ENCODE measurements around the gene PPHLN1. TPM values are rescaled to one million over a fixed set of nuclear protein-coding genes. Genes with fewer than 3 reads are reported as not detected.
"Not testable (repeated sequence)": the region's sequence is repeated elsewhere in the genome, so short reads cannot be mapped to it uniquely, and the experiment has no call there.

PPHLN1 gene
- total and polyA plus RNA-seq, 2 donors (not counting 1 experiment from before 2014, with no cell fraction given), result 47.6 to 91.4 TPM

GRCh38 chr12:42325326-42325652, 678 bp upstream of the PPHLN1 start:
- Histone ChIP-seq H3K4me3 (replicated peaks in 1 of 4; ENCODE audit: control extremely low read depth in 1 of 4, insufficient read depth in 1 of 4, low read depth in 3 of 4, low read length in 4 of 4) (peak overlapping the region; percentile 86 to 98 (median 94)), H3K9ac (ENCODE audit: insufficient read depth, low read length) (peak overlapping the region; percentile 86), H3K4me2 (ENCODE audit: extremely low read depth, insufficient read depth, low read length) (peak overlapping the region; percentile 86), H3K27ac (ENCODE audit: insufficient read depth, low read length) (peak overlapping the region; percentile 83), H2AFZ (ENCODE audit: low read length) (peak overlapping the region; percentile 90), H3K27me3 (ENCODE audit: control insufficient read depth, insufficient read depth, low read length) (no peaks in the 10 kb centered on the region), H3K4me1 (ENCODE audit: control insufficient read depth, extremely low read depth, insufficient read depth, low read length) (peaks cover 5% of the 10 kb centered on the region), H4K20me1 (ENCODE audit: control insufficient read depth, extremely low read depth, insufficient read depth, low read length) (no peaks in the 10 kb centered on the region), H3K9me3 (ENCODE audit: control insufficient read depth, insufficient read depth, low read depth, low read length) (no peaks in the 10 kb centered on the region), H3K79me2 (ENCODE audit: control insufficient read depth, insufficient read depth, low read length) (peaks cover 44% of the 10 kb centered on the region), H3K36me3 (ENCODE audit: control insufficient read depth, insufficient read depth, low read length) (no peaks in the 10 kb centered on the region)
- no peak for DNase-seq (ENCODE audit: low read depth in 2 of 2)
- TF ChIP-seq CTCF (conservative IDR thresholded peaks at IDR 0.05 in 1 of 2, IDR thresholded peaks at IDR 0.05 in 1 of 2; ENCODE audit: low read depth in 1 of 2, low read length in 2 of 2) (no peak), EZH2 (IDR thresholded peaks at IDR 0.05; ENCODE audit: low read length, missing control alignments) (no peak)

- H3K36me3 ChIP-seq (ENCODE audit: control insufficient read depth, insufficient read depth, low read length), result no peaks in the 10 kb centered on the region
- no peaks in the 10 kb centered on the region for H3K27me3 ChIP-seq (ENCODE audit: control insufficient read depth, insufficient read depth, low read length)
- peak overlapping the region; percentile 99 for H3K4me2 ChIP-seq (ENCODE audit: extremely low read depth, insufficient read depth, low read length)
- DNase-seq (ENCODE audit: low read depth in 2 of 2), result peak; percentile 32 to 84
- peaks cover 55% of the 10 kb centered on the region for H3K79me2 ChIP-seq (ENCODE audit: control insufficient read depth, insufficient read depth, low read length)
- no peaks in the 10 kb centered on the region for H4K20me1 ChIP-seq (ENCODE audit: control insufficient read depth, extremely low read depth, insufficient read depth, low read length)
- H3K4me3 ChIP-seq (replicated peaks in 1 of 4; ENCODE audit: control extremely low read depth in 1 of 4, insufficient read depth in 1 of 4, low read depth in 3 of 4, low read length in 4 of 4), result peak overlapping the region; percentile 86 to 98 (median 94)
- peak overlapping the region; percentile 94 for H2AFZ ChIP-seq (ENCODE audit: low read length)
- H3K4me1 ChIP-seq (ENCODE audit: control insufficient read depth, extremely low read depth, insufficient read depth, low read length), result peaks cover 5% of the 10 kb centered on the region
- H3K9ac ChIP-seq (ENCODE audit: insufficient read depth, low read length), result peak overlapping the region; percentile 86
- no peaks in the 10 kb centered on the region for H3K9me3 ChIP-seq (ENCODE audit: control insufficient read depth, insufficient read depth, low read depth, low read length)
- H3K27ac ChIP-seq (ENCODE audit: insufficient read depth, low read length), result peak overlapping the region; percentile 83
- TF ChIP-seq EZH2 (IDR thresholded peaks at IDR 0.05; ENCODE audit: low read length, missing control alignments), result no peak
- no peak for TF ChIP-seq CTCF (conservative IDR thresholded peaks at IDR 0.05 in 1 of 2, IDR thresholded peaks at IDR 0.05 in 1 of 2; ENCODE audit: low read depth in 1 of 2, low read length in 2 of 2)
Measured at GRCh38 chr12:42326541-42327226, 717 bp downstream of the PPHLN1 start.

GRCh38 chr12:42327227-42327590, 1.2 kb downstream of the PPHLN1 start:
- peak overlapping the region; percentile 99 for H3K4me2 ChIP-seq (ENCODE audit: extremely low read depth, insufficient read depth, low read length)
- peak overlapping the region; percentile 86 to 98 (median 94) for H3K4me3 ChIP-seq (replicated peaks in 1 of 4; ENCODE audit: control extremely low read depth in 1 of 4, insufficient read depth in 1 of 4, low read depth in 3 of 4, low read length in 4 of 4)
- H3K27ac ChIP-seq (ENCODE audit: insufficient read depth, low read length), result peak overlapping the region; percentile 83
- H3K27me3 ChIP-seq (ENCODE audit: control insufficient read depth, insufficient read depth, low read length), result no peaks in the 10 kb centered on the region
- peaks cover 5% of the 10 kb centered on the region for H3K4me1 ChIP-seq (ENCODE audit: control insufficient read depth, extremely low read depth, insufficient read depth, low read length)
- H3K79me2 ChIP-seq (ENCODE audit: control insufficient read depth, insufficient read depth, low read length), result peaks cover 61% of the 10 kb centered on the region
- no peaks in the 10 kb centered on the region for H3K36me3 ChIP-seq (ENCODE audit: control insufficient read depth, insufficient read depth, low read length)
- H3K9ac ChIP-seq (ENCODE audit: insufficient read depth, low read length), result peak overlapping the region; percentile 86
- no peaks in the 10 kb centered on the region for H4K20me1 ChIP-seq (ENCODE audit: control insufficient read depth, extremely low read depth, insufficient read depth, low read length)
- no peak for DNase-seq (ENCODE audit: low read depth in 2 of 2)
- TF ChIP-seq EZH2 (IDR thresholded peaks at IDR 0.05; ENCODE audit: low read length, missing control alignments), result no peak
- no peak for TF ChIP-seq CTCF (conservative IDR thresholded peaks at IDR 0.05 in 1 of 2, IDR thresholded peaks at IDR 0.05 in 1 of 2; ENCODE audit: low read depth in 1 of 2, low read length in 2 of 2)
- no peak overlapping the region for H2AFZ ChIP-seq (ENCODE audit: low read length)
- H3K9me3 ChIP-seq (ENCODE audit: control insufficient read depth, insufficient read depth, low read depth, low read length), result no peaks in the 10 kb centered on the region

- H3K9ac ChIP-seq (ENCODE audit: insufficient read depth, low read length); H3K4me2 ChIP-seq (ENCODE audit: extremely low read depth, insufficient read depth, low read length); H3K27ac ChIP-seq (ENCODE audit: insufficient read depth, low read length); H3K36me3 ChIP-seq (ENCODE audit: control insufficient read depth, insufficient read depth, low read length); H3K4me1 ChIP-seq (ENCODE audit: control insufficient read depth, extremely low read depth, insufficient read depth, low read length); H3K9me3 ChIP-seq (ENCODE audit: control insufficient read depth, insufficient read depth, low read depth, low read length); H3K27me3 ChIP-seq (ENCODE audit: control insufficient read depth, insufficient read depth, low read length); H2AFZ ChIP-seq (ENCODE audit: low read length); H3K4me3 ChIP-seq (replicated peaks in 1 of 4; ENCODE audit: control extremely low read depth in 1 of 4, insufficient read depth in 1 of 4, low read depth in 3 of 4, low read length in 4 of 4); H4K20me1 ChIP-seq (ENCODE audit: control insufficient read depth, extremely low read depth, insufficient read depth, low read length); DNase-seq (ENCODE audit: low read depth in 2 of 2): not testable (repeated sequence)
- peaks cover 78% of the 10 kb centered on the region for H3K79me2 ChIP-seq (ENCODE audit: control insufficient read depth, insufficient read depth, low read length)
Measured at GRCh38 chr12:42330097-42330496, 4.1 kb downstream of the PPHLN1 start.

All from fibroblast of lung (primary cell).